Gastrocnemius medialis (tissue), 4 donors: ENCODE results near the gene PTH2. TPM values are rescaled to one million over a fixed set of nuclear protein-coding genes. Genes with fewer than 3 reads are reported as not detected.
"Not testable (repeated sequence)": the region's sequence is repeated elsewhere in the genome, so short reads cannot be mapped to it uniquely, and the experiment has no call there.

ENCODE experiments used
- ATAC-seq, 2 donors: fragments of 150-250 bp; one replicate each; pipeline ENCODE4 v1.9.1; 2016
- DNase-seq, 2 donors: peaks; one replicate each; pipeline ENCODE4 v3.0.0-alpha.2; 2019
- H3K27ac ChIP-seq, 4 donors: fragments of 200-600 bp; sonication (generic); 1 replicate in 1 of 4; 2 replicates in 3 of 4; pipeline ENCODE4 v1.5.1; 2016 to 2018; ENCODE audit warnings: mild to moderate bottlenecking in 2 of 4, moderate library complexity in 1 of 4
- H3K27me3 ChIP-seq, 3 donors: fragments of 200-600 bp; sonication (generic) in 2 of 3; 1 replicate in 1 of 3; 2 replicates in 2 of 3; pipeline versions ENCODE4 v1.5.1 to v1.6.0; 2016 to 2019; ENCODE audit warnings: mild to moderate bottlenecking in 1 of 3, moderate library complexity in 1 of 3
- H3K36me3 ChIP-seq, 2 donors: fragments of 200-600 bp; sonication (generic) in 1 of 2; one replicate each; pipeline ENCODE4 v1.5.1; 2017 to 2018
- H3K4me1 ChIP-seq, 2 donors: fragments of 200-600 bp; sonication (generic) in 1 of 2; one replicate each; pipeline ENCODE4 v1.5.1; 2016 to 2017; ENCODE audit warnings: mild to moderate bottlenecking in 2 of 2
- H3K4me3 ChIP-seq, 4 donors: fragments of 200-600 bp; sonication (generic) in 3 of 4; 1 replicate in 1 of 4; 2 replicates in 3 of 4; pipeline ENCODE4 v1.5.1; 2016 to 2019; ENCODE audit warnings: mild to moderate bottlenecking in 2 of 4
- H3K9me3 ChIP-seq, 3 donors: fragments of 200-600 bp; sonication (generic) in 2 of 3; 1 replicate in 1 of 3; 2 replicates in 2 of 3; pipeline ENCODE4 v1.5.1; 2016 to 2019
- CTCF ChIP-seq, 5 experiments: fragments of 450-650 bp in 3 of 5; fragments of 200-600 bp in 2 of 5; sonication (generic) in 2 of 5; IDR thresholded peaks in 4 of 5; conservative IDR thresholded peaks in 1 of 5; 1 replicate in 4 of 5; 2 replicates in 1 of 5; pipeline ENCODE4 v1.5.1; 2016 to 2019; ENCODE audit warnings: antibody characterized with exemption in 5 of 5, mild to moderate bottlenecking in 3 of 5, moderate library complexity in 3 of 5
- POLR2A ChIP-seq, 2 donors: fragments of 450-650 bp; IDR thresholded peaks; one replicate each; pipeline ENCODE4 v1.6.1; 2017; ENCODE audit warnings: antibody characterized with exemption in 2 of 2, mild to moderate bottlenecking in 2 of 2, moderate library complexity in 2 of 2
- in situ Hi-C, 4 donors: fragments of 200-750 bp; cut with MboI; loops; one replicate each; pipeline versions ENCODE4 v1.15.0 to v1.8.0; 2017; ENCODE audit warnings: low sequenced_read_pairs in 4 of 4
- intact Hi-C: fragments of 100-400 bp; cut with DNase I; formaldehyde crosslinking; loops from one replicate; pipeline ENCODE4 v1.15.1; 2023; ENCODE audit warnings: low total_unique reads
- total RNA-seq, 4 donors: library from RNA; depleted of rRNA; stranded (reverse); fragments of >200 nt; gene quantifications; one replicate each; pipeline versions ENCODE4 v1.1.0 to v1.2.3, GENCODE V29; 2016

The PTH2 gene
- total RNA-seq, 4 donors from 2014 or later: not detected

GRCh38 chr19:49447485-49448431 lies 24.5 kb upstream of the PTH2 start:
- Histone ChIP-seq H3K4me1 (peaks cover 4 to 12% of the 10 kb centered on the region in 2 donors), H3K9me3 (no peaks in the 10 kb centered on the region), H3K27me3 (peaks cover 0 to 2% (median 0%) of the 10 kb centered on the region in 3 donors), H3K27ac (peak overlapping the region; percentile 3 to 39 (median 26)), H3K4me3 (no peak overlapping the region), H3K36me3 (peaks cover 0 to 6% of the 10 kb centered on the region in 2 donors)
- no peak for TF ChIP-seq CTCF (IDR thresholded peaks at IDR 0.05 in 4 of 5, conservative IDR thresholded peaks at IDR 0.05 in 1 of 5)
- TF ChIP-seq POLR2A (IDR thresholded peaks at IDR 0.05): no peak
- intact Hi-C loops (no loop called here), in situ Hi-C loops (loop anchor here in 3 of 4 donors (5.0 to 10.0 kb wide), 4 partner anchors 53 to 223 kb away; partner anchors contain the start of gene KASH5 (in 1 of the 3))
- DNase-seq: peak in 1 of 2 donors; percentile 62
- ATAC-seq: no peak

GRCh38 chr19:49445997-49446396 lies 22.8 kb upstream of the PTH2 start:
- H3K27ac ChIP-seq: no peak overlapping the region
- peaks cover 0 to 6% of the 10 kb centered on the region in 2 donors for H3K36me3 ChIP-seq
- H3K4me1 ChIP-seq: peaks cover 4 to 12% of the 10 kb centered on the region in 2 donors
- no peak for ATAC-seq
- no peaks in the 10 kb centered on the region for H3K9me3 ChIP-seq
- TF ChIP-seq POLR2A (IDR thresholded peaks at IDR 0.05) (no peak), CTCF (IDR thresholded peaks at IDR 0.05 in 4 of 5, conservative IDR thresholded peaks at IDR 0.05 in 1 of 5) (no peak)
- in situ Hi-C loops: loop anchor here in 3 of 4 donors (5.0 to 10.0 kb wide), 4 partner anchors 51 to 221 kb away; partner anchors contain the start of gene KASH5 (in 1 of the 3)
- peaks cover 11 to 20% (median 13%) of the 10 kb centered on the region in 3 donors for H3K27me3 ChIP-seq
- intact Hi-C loops: no loop called here
- no peak overlapping the region for H3K4me3 ChIP-seq
- DNase-seq: no peak

- Histone ChIP-seq H3K27me3 (peaks cover 29 to 38% (median 31%) of the 10 kb centered on the region in 3 donors), H3K27ac (peak overlapping the region in 3 of 4 donors; percentile 73 to 85 (median 85)), H3K4me3 (peak overlapping the region in 1 of 4 donors; percentile 82)
- in situ Hi-C loops: loop anchor here (5.0 to 10.0 kb wide), 4 partner anchors 49 to 219 kb away; partner anchors contain the start of gene KASH5 (in 1 of the 4)
- H3K36me3 ChIP-seq, H3K9me3 ChIP-seq, intact Hi-C loops, ATAC-seq, DNase-seq, H3K4me1 ChIP-seq: not testable (repeated sequence)
These were observed 21.0 kb upstream of the PTH2 start for GRCh38 chr19:49444100-49444700.

- Histone ChIP-seq H3K4me1 (no peaks in the 10 kb centered on the region), H3K27me3 (peaks cover 34 to 44% (median 37%) of the 10 kb centered on the region in 3 donors), H3K9me3 (no peaks in the 10 kb centered on the region), H3K36me3 (peaks cover 0 to 6% of the 10 kb centered on the region in 2 donors), H3K27ac (peak overlapping the region; percentile 73 to 85 (median 82)), H3K4me3 (peak overlapping the region; percentile 61 to 99 (median 80))
- ATAC-seq: peak; percentile 90 to 91
- intact Hi-C loops: loop anchor here (1.0 to 2.0 kb wide), 5 partner anchors 21 to 217 kb away; partner anchors contain the start of genes DKKL1 and TEAD2
- DNase-seq: peak; percentile 90 to 93
- in situ Hi-C loops: loop anchor here (5.0 to 10.0 kb wide), 4 partner anchors 49 to 219 kb away; partner anchors contain the start of gene KASH5 (in 1 of the 4)
- TF ChIP-seq POLR2A (IDR thresholded peaks at IDR 0.05) (no peak), CTCF (IDR thresholded peaks at IDR 0.05 in 4 of 5, conservative IDR thresholded peaks at IDR 0.05 in 1 of 5) (peak; percentile 78 to 92 (median 89))
These were observed 20.3 kb upstream of the PTH2 start for GRCh38 chr19:49443366-49444099.
